MM.1S (cell line): ENCODE results near the gene IFI27L2.

Experiments
- DNase-seq: peaks from one replicate; pipeline ENCODE4 v3.0.0-alpha.2; 2015
- H2AFZ ChIP-seq: fragments of 300-600 bp; sonication (generic); 2 replicates; pipeline ENCODE4 v1.6.0; 2016; ENCODE audit warnings: antibody characterized with exemption, low read length
- H3F3A ChIP-seq: fragments of 300-600 bp; sonication (generic); 2 replicates; pipeline ENCODE4 v1.6.1; 2016; ENCODE audit warnings: mild to moderate bottlenecking, antibody characterized with exemption, low read length, moderate library complexity, mixed read lengths; ENCODE audit not compliant: insufficient read depth
- H3K27ac ChIP-seq: fragments of 300-600 bp; sonication (generic); 2 replicates; pipeline ENCODE4 v1.5.1; 2016; ENCODE audit warnings: mild to moderate bottlenecking, low read length
- H3K27me3 ChIP-seq: fragments of 300-600 bp; sonication (generic); replicated peaks from 2 replicates; pipeline ENCODE4 v1.6.0; 2016; ENCODE audit warnings: low read length; ENCODE audit not compliant: insufficient read depth
- H3K36me3 ChIP-seq: fragments of 300-600 bp; sonication (generic); replicated peaks from 2 replicates; pipeline ENCODE4 v1.6.1; 2016; ENCODE audit warnings: mild to moderate bottlenecking, low read length, mixed read lengths; ENCODE audit not compliant: insufficient read depth
- H3K4me1 ChIP-seq: fragments of 300-600 bp; sonication (generic); 2 replicates; pipeline ENCODE4 v1.6.1; 2016; ENCODE audit warnings: low read length, mixed read lengths
- H3K4me2 ChIP-seq: fragments of 300-600 bp; sonication (generic); 2 replicates; pipeline ENCODE4 v1.6.0; 2016; ENCODE audit warnings: low read depth, low read length
- H3K4me3 ChIP-seq: fragments of 300-600 bp; sonication (generic); 2 replicates; pipeline ENCODE4 v1.5.1; 2016; ENCODE audit warnings: low read length, mixed read lengths
- H3K79me2 ChIP-seq: fragments of 300-600 bp; sonication (generic); 2 replicates; pipeline ENCODE4 v1.6.1; 2016; ENCODE audit warnings: mixed run types, low read length, mixed read lengths
- H3K9ac ChIP-seq: fragments of 300-600 bp; sonication (generic); 2 replicates; pipeline ENCODE4 v1.6.1; 2016; ENCODE audit warnings: low read length, mixed read lengths
- H3K9me2 ChIP-seq: fragments of 300-600 bp; sonication (generic); replicated peaks from 2 replicates; pipeline ENCODE4 v1.6.1; 2016; ENCODE audit warnings: mild to moderate bottlenecking, low read length, mixed read lengths; ENCODE audit not compliant: insufficient read depth
- H3K9me3 ChIP-seq: fragments of 300-600 bp; sonication (generic); replicated peaks from 2 replicates; pipeline ENCODE4 v1.6.1; 2016; ENCODE audit warnings: mild to moderate bottlenecking, low read length, mixed read lengths; ENCODE audit not compliant: insufficient read depth
- H4K20me1 ChIP-seq: fragments of 300-600 bp; sonication (generic); 2 replicates; pipeline ENCODE4 v1.6.1; 2016; ENCODE audit warnings: mild to moderate bottlenecking, low read length, moderate library complexity, mixed read lengths; ENCODE audit not compliant: insufficient read depth
- EZH2 ChIP-seq: fragments of 300-600 bp; sonication (generic); optimal IDR thresholded peaks from 2 replicates; pipeline ENCODE3; 2017; ENCODE audit warnings: low read depth, mild to moderate bottlenecking, antibody characterized with exemption, low read length, mixed read lengths
- EZH2phosphoT487 ChIP-seq: fragments of 300-600 bp; sonication (generic); IDR thresholded peaks from 2 replicates; pipeline ENCODE4 v1.6.1; 2018; ENCODE audit warnings: antibody characterized with exemption, low read length
- TF ChIP-seq, protein P1 (sequence below): fragments of 300-600 bp; sonication (generic); IDR thresholded peaks from 2 replicates; pipeline ENCODE4 v1.5.1; 2016; ENCODE audit warnings: antibody characterized with exemption, low read length, mixed read lengths

IFI27L2 gene

DNA sequence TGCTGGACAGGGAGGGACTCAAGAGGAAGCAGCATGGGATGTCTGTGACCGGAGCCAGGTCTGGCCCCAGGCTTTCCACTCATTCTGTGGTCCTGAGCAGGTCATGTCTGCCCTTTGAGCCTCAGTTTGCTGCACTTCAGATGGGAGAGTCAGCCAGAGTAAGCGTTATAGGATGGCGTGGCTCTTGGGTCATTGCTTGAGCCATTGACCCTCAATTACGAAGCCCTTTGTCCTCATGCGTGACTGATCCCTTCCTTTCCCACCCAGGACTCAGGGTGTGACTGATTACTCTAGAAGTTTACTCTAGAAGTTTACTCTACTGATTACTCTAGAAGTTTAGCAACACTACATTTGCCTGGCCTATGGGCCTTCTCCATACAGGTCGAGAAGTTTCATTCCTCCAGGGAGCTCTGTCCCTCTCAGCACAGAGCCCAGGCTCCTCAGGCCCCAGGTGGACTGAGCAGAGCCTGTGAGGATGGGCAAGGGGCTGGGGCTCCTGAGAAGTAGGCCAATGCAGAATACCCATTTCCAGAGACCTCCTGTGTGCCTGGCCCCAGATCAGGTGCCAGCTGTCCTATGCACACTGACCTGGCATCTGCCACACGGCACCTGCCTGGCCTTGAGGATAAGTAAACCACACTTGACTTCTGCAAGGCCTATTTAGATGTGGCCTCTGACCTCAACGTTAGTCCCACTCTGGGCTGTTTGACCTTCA is 26.5 kb downstream of the IFI27L2 start:
- H3K79me2 ChIP-seq, result no peaks in the 10 kb centered on the region
- no peak overlapping the region for H3K4me3 ChIP-seq
- no peaks in the 10 kb centered on the region for H3K36me3 ChIP-seq
- no peak for DNase-seq
- H3K4me2 ChIP-seq, result no peak overlapping the region
- H3K4me1 ChIP-seq, result no peaks in the 10 kb centered on the region
- H3F3A ChIP-seq, result no peaks in the 10 kb centered on the region
- no peaks in the 10 kb centered on the region for H3K9me2 ChIP-seq
- no peak overlapping the region for H3K27ac ChIP-seq
- TF ChIP-seq EZH2phosphoT487 (no peak), EZH2 (no peak)
- TF ChIP-seq, protein P1, sequence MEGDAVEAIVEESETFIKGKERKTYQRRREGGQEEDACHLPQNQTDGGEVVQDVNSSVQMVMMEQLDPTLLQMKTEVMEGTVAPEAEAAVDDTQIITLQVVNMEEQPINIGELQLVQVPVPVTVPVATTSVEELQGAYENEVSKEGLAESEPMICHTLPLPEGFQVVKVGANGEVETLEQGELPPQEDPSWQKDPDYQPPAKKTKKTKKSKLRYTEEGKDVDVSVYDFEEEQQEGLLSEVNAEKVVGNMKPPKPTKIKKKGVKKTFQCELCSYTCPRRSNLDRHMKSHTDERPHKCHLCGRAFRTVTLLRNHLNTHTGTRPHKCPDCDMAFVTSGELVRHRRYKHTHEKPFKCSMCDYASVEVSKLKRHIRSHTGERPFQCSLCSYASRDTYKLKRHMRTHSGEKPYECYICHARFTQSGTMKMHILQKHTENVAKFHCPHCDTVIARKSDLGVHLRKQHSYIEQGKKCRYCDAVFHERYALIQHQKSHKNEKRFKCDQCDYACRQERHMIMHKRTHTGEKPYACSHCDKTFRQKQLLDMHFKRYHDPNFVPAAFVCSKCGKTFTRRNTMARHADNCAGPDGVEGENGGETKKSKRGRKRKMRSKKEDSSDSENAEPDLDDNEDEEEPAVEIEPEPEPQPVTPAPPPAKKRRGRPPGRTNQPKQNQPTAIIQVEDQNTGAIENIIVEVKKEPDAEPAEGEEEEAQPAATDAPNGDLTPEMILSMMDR, result no peak
- no peaks in the 10 kb centered on the region for H3K27me3 ChIP-seq
- no peak overlapping the region for H2AFZ ChIP-seq
- no peaks in the 10 kb centered on the region for H4K20me1 ChIP-seq
- no peak overlapping the region for H3K9ac ChIP-seq
- no peaks in the 10 kb centered on the region for H3K9me3 ChIP-seq

DNA sequence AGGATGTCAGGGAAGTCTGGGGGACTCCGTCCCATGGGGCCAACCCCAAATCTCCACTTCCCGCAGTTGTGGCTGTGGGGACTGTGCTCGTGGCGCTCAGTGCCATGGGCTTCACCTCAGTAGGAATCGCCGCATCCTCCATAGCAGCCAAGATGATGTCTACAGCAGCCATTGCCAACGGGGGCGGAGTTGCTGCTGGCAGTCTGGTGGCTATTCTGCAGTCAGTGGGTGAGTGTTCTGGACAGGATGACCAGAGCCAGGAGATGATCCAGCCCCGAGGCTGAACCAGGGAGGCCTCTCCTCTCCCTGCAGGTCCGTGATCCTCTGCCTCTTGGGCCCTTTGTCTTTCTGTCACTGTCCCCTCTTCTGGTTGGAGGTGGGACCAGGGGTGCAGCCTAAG is 27.7 kb downstream of the IFI27L2 start:
- H3K27ac ChIP-seq, result no peak overlapping the region
- no peaks in the 10 kb centered on the region for H3K9me3 ChIP-seq
- H3K9ac ChIP-seq, result no peak overlapping the region
- no peak for TF ChIP-seq EZH2phosphoT487
- TF ChIP-seq, protein P1, result no peak
- TF ChIP-seq EZH2, result no peak
- DNase-seq, result no peak
- no peaks in the 10 kb centered on the region for H3K4me1 ChIP-seq
- H3K36me3 ChIP-seq, result no peaks in the 10 kb centered on the region
- no peak overlapping the region for H2AFZ ChIP-seq
- H3K4me2 ChIP-seq, result no peak overlapping the region
- H3K9me2 ChIP-seq, result no peaks in the 10 kb centered on the region
- no peak overlapping the region for H3K4me3 ChIP-seq
- no peaks in the 10 kb centered on the region for H3K79me2 ChIP-seq
- no peaks in the 10 kb centered on the region for H3K27me3 ChIP-seq
- no peaks in the 10 kb centered on the region for H4K20me1 ChIP-seq
- no peaks in the 10 kb centered on the region for H3F3A ChIP-seq

DNA sequence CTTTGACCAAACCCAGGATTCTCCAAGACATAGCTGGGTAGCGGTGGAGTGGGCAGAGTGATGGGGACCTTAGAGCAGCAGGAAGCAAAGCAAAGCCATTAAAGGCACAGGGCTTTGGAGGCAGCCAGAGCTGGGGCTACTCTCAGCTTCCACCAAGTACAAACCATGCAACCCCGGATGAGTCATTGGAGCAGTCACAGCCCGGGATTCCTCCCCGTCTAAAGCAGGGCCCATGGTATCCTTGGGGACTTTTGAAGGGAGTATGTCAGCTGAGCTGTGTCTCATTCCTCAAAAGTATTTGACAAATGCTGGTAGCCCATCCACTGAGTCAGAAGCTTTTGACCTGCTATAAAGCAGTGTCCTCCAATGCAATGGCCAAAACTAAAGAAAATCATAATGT is 28.6 kb downstream of the IFI27L2 start:
- Histone ChIP-seq H2AFZ (no peak overlapping the region), H3K27ac (no peak overlapping the region), H3K9me2 (no peaks in the 10 kb centered on the region)

More for the DNA sequence above, 28.6 kb downstream of the IFI27L2 start:
- no peaks in the 10 kb centered on the region for H3K27me3 ChIP-seq
- no peaks in the 10 kb centered on the region for H3K79me2 ChIP-seq
- no peak for DNase-seq
- H3K9ac ChIP-seq, result no peak overlapping the region
- no peaks in the 10 kb centered on the region for H3K4me1 ChIP-seq
- no peaks in the 10 kb centered on the region for H4K20me1 ChIP-seq
- no peaks in the 10 kb centered on the region for H3K36me3 ChIP-seq
- H3K4me2 ChIP-seq, result no peak overlapping the region
- TF ChIP-seq EZH2, result no peak
- TF ChIP-seq, protein P1, result no peak
- TF ChIP-seq EZH2phosphoT487, result no peak
- no peaks in the 10 kb centered on the region for H3F3A ChIP-seq
- no peaks in the 10 kb centered on the region for H3K9me3 ChIP-seq
- no peak overlapping the region for H3K4me3 ChIP-seq
